ENCODE data around the gene AQP2. TPM values are rescaled to one million over a fixed set of nuclear protein-coding genes. Genes with fewer than 3 reads are reported as not detected.

AQP2 gene
- total RNA-seq, 2 experiments from 2014 or later, result not detected

- H3K4me3 Mint-ChIP-seq, result no peak overlapping the region
- H3K9me3 Mint-ChIP-seq, result no peaks in the 10 kb centered on the region
- no peak for DNase-seq
- H3K27me3 Mint-ChIP-seq, result peaks cover 11% of the 10 kb centered on the region
- no peak overlapping the region for H3K27ac Mint-ChIP-seq
- TF ChIP-seq, protein P1, sequence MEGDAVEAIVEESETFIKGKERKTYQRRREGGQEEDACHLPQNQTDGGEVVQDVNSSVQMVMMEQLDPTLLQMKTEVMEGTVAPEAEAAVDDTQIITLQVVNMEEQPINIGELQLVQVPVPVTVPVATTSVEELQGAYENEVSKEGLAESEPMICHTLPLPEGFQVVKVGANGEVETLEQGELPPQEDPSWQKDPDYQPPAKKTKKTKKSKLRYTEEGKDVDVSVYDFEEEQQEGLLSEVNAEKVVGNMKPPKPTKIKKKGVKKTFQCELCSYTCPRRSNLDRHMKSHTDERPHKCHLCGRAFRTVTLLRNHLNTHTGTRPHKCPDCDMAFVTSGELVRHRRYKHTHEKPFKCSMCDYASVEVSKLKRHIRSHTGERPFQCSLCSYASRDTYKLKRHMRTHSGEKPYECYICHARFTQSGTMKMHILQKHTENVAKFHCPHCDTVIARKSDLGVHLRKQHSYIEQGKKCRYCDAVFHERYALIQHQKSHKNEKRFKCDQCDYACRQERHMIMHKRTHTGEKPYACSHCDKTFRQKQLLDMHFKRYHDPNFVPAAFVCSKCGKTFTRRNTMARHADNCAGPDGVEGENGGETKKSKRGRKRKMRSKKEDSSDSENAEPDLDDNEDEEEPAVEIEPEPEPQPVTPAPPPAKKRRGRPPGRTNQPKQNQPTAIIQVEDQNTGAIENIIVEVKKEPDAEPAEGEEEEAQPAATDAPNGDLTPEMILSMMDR (IDR thresholded peaks at IDR 0.05), result no peak
- POLR2A ChIA-PET, result no interaction called here
- intact Hi-C loops (cut with micrococcal nuclease), result no loop called here
- no peaks in the 10 kb centered on the region for H3K4me1 Mint-ChIP-seq (ENCODE audit: low read depth)
- CTCF ChIA-PET, result interaction anchor here (1.1 to 6.2 kb wide), 2 partner anchors 25 to 98 kb away, joined by 4 to 111 read pairs; no protein-coding TSS in a partner anchor
- H3K36me3 Mint-ChIP-seq (ENCODE audit: low read depth), result no peaks in the 10 kb centered on the region
- ATAC-seq, result no peak
Measured at GRCh38 chr12:49970658-49971057, 20.1 kb downstream of the AQP2 start.

DNA sequence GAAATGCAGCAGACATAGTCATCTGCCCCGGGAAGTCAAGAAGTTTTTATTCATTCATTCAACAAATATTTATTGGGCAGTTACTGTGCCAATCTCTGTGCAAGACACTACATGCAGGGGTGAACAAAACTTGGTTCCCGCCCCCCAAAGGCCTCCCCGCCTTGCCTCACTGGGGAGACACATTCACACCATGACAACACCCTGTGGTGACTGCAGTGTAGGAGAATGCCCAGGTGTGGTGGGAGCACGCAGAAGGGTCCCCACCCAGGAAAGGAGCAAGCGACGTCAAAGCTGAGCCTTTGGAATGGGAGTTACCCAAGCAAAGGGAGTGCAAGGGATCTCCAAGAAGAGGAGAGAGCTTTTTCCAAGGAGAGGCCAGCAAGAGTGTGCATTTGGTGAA, 20.6 kb downstream of the AQP2 start:
- ChIA-PET POLR2A (no interaction called here), CTCF (interaction anchor here (0.7 to 1.1 kb wide), 2 partner anchors 26 to 69 kb away, joined by 3 to 4 read pairs; no protein-coding TSS in a partner anchor)
- peaks cover 10% of the 10 kb centered on the region for H3K27me3 Mint-ChIP-seq
- no peaks in the 10 kb centered on the region for H3K36me3 Mint-ChIP-seq (ENCODE audit: low read depth)
- TF ChIP-seq, protein P1 (IDR thresholded peaks at IDR 0.05), result no peak
- no peaks in the 10 kb centered on the region for H3K9me3 Mint-ChIP-seq
- H3K4me1 Mint-ChIP-seq (ENCODE audit: low read depth), result no peaks in the 10 kb centered on the region
- ATAC-seq, result no peak
- intact Hi-C loops (cut with micrococcal nuclease), result no loop called here
- H3K27ac Mint-ChIP-seq, result no peak overlapping the region
- DNase-seq, result no peak
- no peak overlapping the region for H3K4me3 Mint-ChIP-seq

GRCh38 chr12:49972129-49972528, 21.6 kb downstream of the AQP2 start:
- Mint-ChIP-seq H3K27me3 (peaks cover 3% of the 10 kb centered on the region), H3K36me3 (ENCODE audit: low read depth) (no peaks in the 10 kb centered on the region), H3K27ac (no peak overlapping the region), H3K4me3 (no peak overlapping the region), H3K9me3 (no peaks in the 10 kb centered on the region), H3K4me1 (ENCODE audit: low read depth) (no peaks in the 10 kb centered on the region)
- CTCF ChIA-PET, result interaction anchor here (0.7 to 1.3 kb wide), 2 partner anchors 67 to 68 kb away, joined by 3 read pairs; no protein-coding TSS in a partner anchor
- DNase-seq (no peak), ATAC-seq (no peak)
- intact Hi-C loops (cut with micrococcal nuclease), result no loop called here
- TF ChIP-seq, protein P1 (IDR thresholded peaks at IDR 0.05), result no peak
- POLR2A ChIA-PET, result no interaction called here

GRCh38 chr12:49972641-49973360, 22.3 kb downstream of the AQP2 start, which contains the start of gene AQP6:
Gene AQP6 (plus strand): TSS chr12:49972947. CDS start chr12:49973174, 227 bp downstream.
- Mint-ChIP-seq H3K27me3 (peaks cover 3% of the 10 kb centered on the region), H3K27ac (no peak within 1 kb of the TSS), H3K4me1 (ENCODE audit: low read depth) (no peaks in the 10 kb centered on the region), H3K36me3 (ENCODE audit: low read depth) (no peaks in the 10 kb centered on the region), H3K9me3 (no peaks in the 10 kb centered on the region), H3K4me3 (no peak within 1 kb of the TSS)
- CTCF ChIA-PET, result interaction anchor here (1.3 kb wide), 1 partner anchor 66 kb away, joined by 3 read pairs; no protein-coding TSS in a partner anchor
- intact Hi-C loops (cut with micrococcal nuclease), result no loop called here
- POLR2A ChIA-PET, result no interaction called here
- TF ChIP-seq, protein P1 (IDR thresholded peaks at IDR 0.05), result no peak
- ATAC-seq (no peak), DNase-seq (no peak)

DNA sequence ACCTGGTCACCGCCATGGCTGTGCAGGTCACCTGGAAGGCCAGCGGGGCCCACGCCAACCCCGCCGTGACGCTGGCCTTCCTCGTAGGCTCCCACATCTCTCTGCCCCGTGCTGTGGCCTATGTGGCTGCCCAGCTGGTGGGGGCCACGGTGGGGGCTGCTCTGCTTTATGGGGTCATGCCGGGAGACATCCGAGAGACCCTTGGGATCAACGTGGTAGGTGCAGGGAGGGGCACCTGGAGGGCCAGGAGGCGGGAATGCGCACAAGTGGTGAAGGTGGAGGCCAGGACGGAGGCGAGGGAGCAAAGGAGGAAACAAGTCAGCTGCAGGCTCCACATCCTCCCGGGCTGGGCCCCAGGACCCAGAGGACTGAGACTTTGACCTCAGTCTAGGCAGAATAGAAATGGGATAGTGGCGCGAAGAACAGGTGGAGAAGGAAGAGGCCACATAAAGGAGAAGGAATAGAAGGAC, 22.9 kb downstream of the AQP2 start:
- Mint-ChIP-seq H3K27me3 (no peaks in the 10 kb centered on the region), H3K4me3 (no peak overlapping the region), H3K27ac (no peak overlapping the region), H3K36me3 (ENCODE audit: low read depth) (no peaks in the 10 kb centered on the region), H3K4me1 (ENCODE audit: low read depth) (no peaks in the 10 kb centered on the region), H3K9me3 (no peaks in the 10 kb centered on the region)
- TF ChIP-seq, protein P1 (IDR thresholded peaks at IDR 0.05), result no peak
- ChIA-PET CTCF (no interaction called here), POLR2A (no interaction called here)
- ATAC-seq, result no peak
- intact Hi-C loops (cut with micrococcal nuclease), result no loop called here
- no peak for DNase-seq
